UCSD-AML1 (cell line): ENCODE measurements around the gene MTFP1.
"Not testable (repeated sequence)": the region's sequence is repeated elsewhere in the genome, so short reads cannot be mapped to it uniquely, and the experiment has no call there.

Experiments used
- DNase-seq: peaks from one replicate; lab custom pipeline; 2025; ENCODE audit not compliant: unreplicated experiment; lab: John Stamatoyannopoulos, UW

MTFP1 gene

DNA sequence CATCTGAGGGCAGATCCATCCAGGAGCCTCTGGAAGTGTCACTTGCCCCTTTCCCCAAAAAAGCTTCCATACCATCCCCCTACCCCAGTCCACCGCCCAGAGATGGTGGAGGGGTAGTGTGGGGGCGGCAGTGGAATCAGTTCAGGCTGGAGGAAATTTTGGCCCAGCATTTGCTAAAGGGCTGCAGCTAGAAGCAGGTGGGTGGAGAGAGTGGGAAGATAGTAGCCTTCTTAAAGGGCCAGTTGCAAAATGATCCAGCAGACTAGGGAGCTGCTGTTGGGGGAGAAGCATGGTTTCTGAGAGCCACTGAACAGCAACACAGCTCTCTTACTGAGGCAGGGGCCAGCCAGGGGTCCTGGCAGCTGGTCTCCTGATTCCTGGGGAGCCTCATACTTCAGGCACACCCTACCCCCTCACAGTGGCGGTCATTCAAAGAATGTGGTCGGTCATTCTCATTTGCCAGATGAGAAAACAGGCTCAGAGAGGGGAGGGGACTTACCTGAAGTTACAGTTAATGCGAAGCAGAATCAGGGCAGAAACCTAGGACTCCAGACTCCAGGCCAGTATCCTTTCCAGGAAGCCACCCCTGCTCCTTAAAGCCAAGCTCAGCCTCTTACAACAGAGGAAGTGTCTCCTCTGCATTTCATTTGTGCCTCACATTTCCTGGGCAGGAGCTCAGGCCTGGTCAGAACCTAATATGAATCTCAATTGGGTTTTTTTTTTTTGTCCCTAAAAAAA, 23.4 kb upstream of the MTFP1 start:
- DNase-seq: peak; percentile 22

GRCh38 chr22:30402766-30403104, 22.8 kb upstream of the MTFP1 start:
- not testable (repeated sequence) for DNase-seq

DNA sequence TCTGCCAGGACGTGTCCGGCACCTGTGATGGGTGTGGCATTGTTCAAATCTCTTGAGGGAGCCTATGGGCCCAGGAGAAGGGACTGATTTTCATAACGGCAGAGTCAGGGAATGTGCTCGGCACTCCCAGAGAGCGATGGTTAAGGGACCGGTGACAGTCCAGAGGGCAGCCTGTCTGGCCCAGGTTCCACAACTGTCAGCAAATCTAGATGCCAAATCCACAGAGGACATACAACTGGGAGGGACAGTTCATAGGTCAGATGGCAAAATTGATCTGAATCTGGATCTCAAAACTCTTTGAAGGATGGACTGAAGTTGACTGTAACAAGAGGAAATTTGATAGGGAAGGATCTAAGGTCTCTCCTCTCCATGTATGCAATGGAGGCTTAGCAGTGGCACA, 21.3 kb upstream of the MTFP1 start:
- DNase-seq: no peak

GRCh38 chr22:30405731-30406130, 19.8 kb upstream of the MTFP1 start:
- no peak for DNase-seq

DNA sequence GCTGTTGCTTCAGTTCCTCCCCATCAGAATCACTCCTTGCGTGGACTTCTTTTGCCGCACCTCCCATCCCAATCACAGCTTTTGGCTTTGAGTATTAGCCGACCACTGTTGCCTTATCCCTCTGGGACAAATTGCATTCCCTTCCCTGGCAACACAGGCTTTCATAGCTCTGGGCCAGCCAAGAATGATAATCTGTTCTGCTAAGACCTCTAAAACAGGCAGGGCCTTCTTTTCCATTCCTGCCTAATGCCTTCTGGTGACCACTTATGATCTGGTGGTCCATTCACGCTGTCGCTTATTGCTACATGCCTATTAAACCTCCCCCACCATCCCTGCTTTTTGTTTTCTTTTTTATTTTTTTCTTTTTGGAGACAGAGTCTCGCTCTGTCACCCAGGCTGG, 19.2 kb upstream of the MTFP1 start:
- no peak for DNase-seq

DNA sequence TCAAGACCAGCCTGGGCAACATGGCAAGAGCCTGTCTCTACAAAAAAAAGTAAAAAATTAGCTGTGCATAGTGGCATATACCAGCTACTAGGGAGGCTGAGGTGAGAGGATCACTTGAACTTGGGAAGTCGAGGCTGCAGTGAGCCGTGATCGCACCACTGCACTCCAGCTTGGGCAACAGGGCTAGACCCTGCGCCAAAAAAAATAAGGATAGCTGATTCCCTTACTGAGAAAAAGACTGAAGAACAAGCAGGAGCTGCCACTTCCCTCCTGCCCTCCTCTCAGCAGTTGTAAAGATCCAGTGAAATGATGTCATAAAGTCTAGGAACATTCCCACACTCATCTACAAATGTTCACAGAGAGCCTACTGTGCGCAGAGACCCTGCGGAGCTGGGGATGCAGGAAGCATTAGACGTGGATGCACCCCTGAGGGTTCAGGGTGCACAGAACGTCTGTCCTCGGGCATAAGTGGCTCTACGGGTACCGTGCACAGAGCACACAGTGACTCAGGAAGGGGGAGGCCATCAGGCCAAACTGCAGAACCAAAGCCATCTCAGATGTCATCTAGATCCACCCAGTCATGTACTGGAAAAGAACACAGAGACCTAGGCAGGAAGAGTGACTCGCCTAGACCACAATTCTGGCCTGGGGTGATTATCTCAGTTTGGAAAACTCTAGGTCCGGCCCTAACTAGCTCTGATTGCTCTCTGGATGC, 17.0 kb upstream of the MTFP1 start:
- DNase-seq: peak; percentile 51

DNA sequence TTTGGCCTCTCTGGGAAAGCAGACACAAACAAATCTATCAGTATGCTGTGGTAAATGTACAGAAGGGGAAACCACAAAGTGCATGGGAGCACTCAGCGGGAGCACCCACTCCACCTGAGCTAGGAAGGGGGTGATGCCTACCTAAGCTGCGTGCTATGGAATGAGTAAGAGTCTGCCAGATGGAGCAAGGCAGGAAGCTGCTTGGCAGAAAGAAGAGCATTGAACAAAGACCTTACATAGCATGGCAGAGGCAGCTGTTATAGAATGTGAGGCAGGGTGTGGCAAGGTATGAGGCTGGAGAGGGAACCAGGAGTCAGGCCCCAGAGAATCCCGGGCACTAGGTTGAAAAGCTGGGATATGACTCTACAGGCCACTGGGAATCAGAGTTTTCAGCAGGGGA, 13.8 kb upstream of the MTFP1 start:
- DNase-seq: no peak

DNA sequence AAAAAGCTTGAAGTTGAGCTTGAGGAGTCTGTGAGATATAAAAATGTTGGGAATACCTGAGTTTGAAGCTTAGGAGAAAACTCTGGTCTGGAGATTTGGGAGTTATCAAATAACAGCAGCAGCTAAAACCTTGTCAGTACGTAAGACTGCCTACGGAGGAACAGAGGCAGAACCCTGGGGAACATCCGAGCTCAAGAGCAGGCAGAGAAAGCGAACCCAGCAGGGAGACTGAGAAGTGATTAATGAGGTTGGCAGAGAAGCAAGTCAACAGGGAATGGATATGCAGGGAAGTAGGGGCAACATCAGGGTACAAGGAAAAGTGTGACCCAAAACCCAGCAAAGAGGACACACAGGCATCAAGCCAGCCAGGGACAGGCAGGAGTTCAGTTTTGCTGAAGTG, 12.6 kb upstream of the MTFP1 start:
- no peak for DNase-seq

DNA sequence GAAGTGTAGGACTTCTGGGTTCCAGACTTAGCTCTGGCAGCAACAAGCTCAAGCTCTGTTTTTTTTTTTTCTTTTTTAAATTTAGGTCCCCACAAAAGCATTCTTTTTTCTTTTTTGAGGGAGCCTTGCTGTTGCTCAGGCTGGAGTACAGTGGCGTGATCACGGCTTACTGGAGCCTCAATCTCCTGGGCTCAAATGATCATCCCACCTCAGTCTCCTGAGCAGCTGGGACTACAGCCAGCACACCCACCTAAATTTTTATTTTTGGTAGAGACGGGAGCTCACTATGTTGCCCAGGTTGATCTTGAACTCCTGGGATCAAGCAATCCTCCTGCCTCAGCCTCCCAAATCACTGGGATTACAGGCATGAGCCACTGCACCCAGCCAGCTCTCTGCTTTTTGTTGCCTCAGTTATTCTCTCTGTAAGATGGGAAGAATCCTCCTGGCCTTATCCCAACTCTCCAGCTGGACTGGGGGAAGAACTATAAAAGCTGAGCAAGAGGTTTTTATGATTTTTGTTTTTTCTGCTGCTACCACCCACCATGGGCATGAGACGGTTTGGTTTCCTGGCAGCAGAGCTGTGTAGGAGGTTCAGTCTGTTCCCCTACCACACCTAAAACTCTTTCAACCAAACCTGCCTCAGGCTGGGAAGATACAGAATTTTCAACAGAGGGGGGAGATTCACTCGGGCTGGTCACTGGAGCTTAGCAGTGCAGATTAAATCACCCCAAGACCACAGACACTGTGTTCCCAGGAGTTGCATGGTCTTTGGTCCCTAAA, 11.6 kb upstream of the MTFP1 start:
- no peak for DNase-seq

GRCh38 chr22:30414525-30415047, 11.0 kb upstream of the MTFP1 start:
- no peak for DNase-seq

DNA sequence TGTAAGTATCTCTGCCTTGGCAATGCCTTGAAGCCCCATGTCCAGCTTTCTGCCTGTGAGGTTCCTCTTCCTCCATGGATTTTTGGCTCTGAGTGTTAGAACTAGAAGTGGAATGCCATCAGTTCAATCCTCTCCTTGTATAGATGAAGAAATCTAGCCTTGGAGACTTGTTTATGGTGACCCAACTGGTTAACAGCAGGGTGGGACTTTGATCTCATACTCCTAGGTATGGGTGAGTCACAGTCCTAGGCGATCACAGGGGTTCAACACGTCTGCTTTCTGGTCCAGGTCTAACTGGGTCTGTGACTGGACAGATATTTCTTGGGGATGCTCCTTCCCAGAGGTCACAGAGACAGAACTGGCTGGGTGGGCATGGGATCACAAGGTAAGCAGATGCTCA, 9.2 kb upstream of the MTFP1 start:
- DNase-seq: no peak

DNA sequence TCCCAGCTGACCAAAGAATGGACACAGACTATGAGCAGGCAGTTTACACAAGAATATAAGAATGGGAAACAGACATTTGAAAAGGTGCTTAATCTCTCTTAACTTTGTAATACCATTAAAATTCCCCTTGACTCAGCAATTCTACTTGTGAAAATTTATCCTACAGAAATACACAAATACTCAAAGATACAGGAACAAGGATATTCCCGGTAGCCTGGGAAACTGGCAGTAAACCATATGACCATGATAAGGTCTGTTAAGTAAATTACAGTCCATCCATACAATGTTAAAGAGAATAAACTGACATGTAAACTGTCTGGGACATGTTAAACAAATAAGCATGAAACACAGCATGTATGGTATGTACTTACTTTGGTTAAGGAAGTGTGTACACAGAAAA, 8.7 kb upstream of the MTFP1 start:
- no peak for DNase-seq

- no peak for DNase-seq
These were observed 5.0 kb upstream of the MTFP1 start for GRCh38 chr22:30420347-30421125.

GRCh38 chr22:30421695-30422480, 3.7 kb upstream of the MTFP1 start:
- DNase-seq: no peak

- DNase-seq: peak; percentile 63
These were observed 2.9 kb upstream of the MTFP1 start for GRCh38 chr22:30422481-30423300.

- DNase-seq: no peak
These were observed 2.1 kb upstream of the MTFP1 start for GRCh38 chr22:30423301-30423958.

DNA sequence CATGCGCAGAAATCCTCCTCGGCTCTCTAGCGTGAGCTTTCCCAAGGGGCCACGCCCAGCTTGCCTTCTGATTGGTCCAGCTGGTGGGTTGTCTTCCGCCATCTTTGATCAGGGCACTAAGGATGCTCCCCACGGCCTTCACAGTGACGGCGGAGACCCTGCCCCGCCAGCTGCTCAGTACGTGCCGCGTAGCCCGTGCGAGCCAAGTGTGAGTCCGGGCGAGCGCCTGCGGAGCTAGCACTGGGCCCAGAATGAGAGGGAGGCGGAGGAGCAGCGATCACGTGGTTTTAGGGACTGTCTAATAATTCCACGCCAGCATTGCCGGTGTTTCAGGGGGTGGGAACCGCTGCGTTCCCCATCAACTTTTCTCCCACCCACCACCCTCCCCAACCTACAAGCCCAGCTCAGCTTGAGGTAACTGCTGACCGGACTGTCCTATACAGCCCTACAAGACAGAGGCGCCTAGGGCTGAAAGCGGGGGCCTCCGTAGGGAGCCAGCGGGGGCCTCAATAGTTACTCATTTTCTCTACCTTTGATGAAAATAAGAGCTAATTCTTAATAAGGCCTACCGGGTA, 1.5 kb upstream of the MTFP1 start:
- DNase-seq: peak; percentile 99

GRCh38 chr22:30424534-30425326, 838 bp upstream of the MTFP1 start:
- DNase-seq: no peak
